ENCODE data around the gene DCP2. TPM values are rescaled to one million over a fixed set of nuclear protein-coding genes. Genes with fewer than 3 reads are reported as not detected.

DCP2 gene
- total RNA-seq, 4 donors from 2014 or later: 13.2 to 41.3 (median 22.8) TPM

GRCh38 chr5:112977440-112977861 lies 853 bp downstream of the DCP2 start:
- Histone ChIP-seq H3K27ac (peak overlapping the region; percentile 89 to 94 (median 90)), H3K27me3 (no peaks in the 10 kb centered on the region), H3K4me1 (peaks cover 0 to 19% (median 2%) of the 10 kb centered on the region in 4 donors), H3K4me3 (peak overlapping the region; percentile 85 to 95 (median 93)), H3K9me3 (no peaks in the 10 kb centered on the region), H3K36me3 (no peaks in the 10 kb centered on the region)
- TF ChIP-seq POLR2A (IDR thresholded peaks at IDR 0.05) (no peak), CTCF (IDR thresholded peaks at IDR 0.05) (no peak)
- no peak for DNase-seq

DNA sequence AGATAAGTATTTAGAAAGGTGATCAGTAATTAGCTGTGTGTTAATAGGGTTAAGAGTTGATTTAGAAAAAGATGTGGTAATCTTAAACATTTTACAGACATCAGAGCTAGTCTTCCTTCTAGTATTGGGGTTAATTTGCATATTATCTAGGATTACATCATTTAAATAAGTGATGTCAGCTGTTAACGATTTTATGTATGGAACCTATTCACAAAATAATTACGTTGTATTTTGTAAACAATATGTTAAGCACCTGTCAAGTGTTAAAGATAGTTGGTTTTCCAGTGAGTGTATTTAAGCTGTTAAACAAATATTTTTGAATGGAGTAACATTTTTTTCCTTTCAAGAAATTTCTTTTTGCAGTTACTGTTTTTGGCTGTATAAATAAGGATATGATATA lies 2.2 kb downstream of the DCP2 start:
- TF ChIP-seq POLR2A (IDR thresholded peaks at IDR 0.05) (no peak), CTCF (IDR thresholded peaks at IDR 0.05) (no peak)
- Histone ChIP-seq H3K4me3 (peak overlapping the region in 1 of 4 donors; percentile 85), H3K4me1 (peaks cover 0 to 19% (median 2%) of the 10 kb centered on the region in 4 donors), H3K9me3 (no peaks in the 10 kb centered on the region), H3K27me3 (no peaks in the 10 kb centered on the region), H3K27ac (no peak overlapping the region), H3K36me3 (no peaks in the 10 kb centered on the region)
- DNase-seq: no peak

DNA sequence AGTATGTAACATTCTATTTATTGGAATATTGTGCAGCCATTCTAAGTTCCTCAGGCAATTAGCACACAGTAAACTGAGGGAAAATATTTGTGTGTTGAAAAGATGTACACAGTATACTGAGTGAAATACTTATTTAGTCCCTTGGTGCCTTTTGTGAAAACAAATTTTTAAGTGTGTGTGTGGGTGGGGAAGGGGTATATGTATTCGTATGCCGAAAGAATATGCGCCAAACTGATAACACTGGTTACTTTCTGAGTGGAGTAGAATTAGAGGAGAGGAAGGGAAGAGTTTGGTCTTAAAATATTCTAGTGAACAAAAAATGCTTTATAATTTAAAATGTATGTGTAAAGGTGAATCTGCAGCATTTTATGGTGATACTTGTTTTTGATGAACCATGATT lies 3.1 kb downstream of the DCP2 start:
- TF ChIP-seq POLR2A (IDR thresholded peaks at IDR 0.05) (no peak), CTCF (IDR thresholded peaks at IDR 0.05) (no peak)
- Histone ChIP-seq H3K4me3 (no peak overlapping the region), H3K27ac (no peak overlapping the region), H3K9me3 (no peaks in the 10 kb centered on the region), H3K27me3 (no peaks in the 10 kb centered on the region), H3K36me3 (no peaks in the 10 kb centered on the region), H3K4me1 (peaks cover 0 to 19% (median 2%) of the 10 kb centered on the region in 4 donors)
- DNase-seq: no peak

DNA sequence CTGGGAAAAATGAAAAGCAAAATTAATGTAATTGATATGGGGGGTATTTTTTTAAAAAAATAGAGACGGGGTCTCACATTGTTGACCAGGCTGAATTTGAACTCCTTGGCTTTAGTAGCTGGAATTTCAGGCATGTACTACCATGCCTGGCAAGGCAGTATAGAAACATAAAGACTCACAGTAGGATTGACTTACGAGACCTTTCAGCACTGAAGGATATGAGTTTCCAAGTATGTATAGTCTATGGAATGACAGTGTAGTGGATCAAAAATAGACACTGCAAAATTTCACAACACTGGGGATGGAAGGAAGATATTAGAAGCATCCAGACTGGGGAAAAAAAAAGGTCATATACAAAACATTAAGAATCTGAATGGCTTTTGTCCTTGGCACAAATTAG lies 6.8 kb downstream of the DCP2 start:
- H3K36me3 ChIP-seq: peaks cover 0 to 4% (median 0%) of the 10 kb centered on the region in 3 donors
- DNase-seq: no peak
- TF ChIP-seq POLR2A (IDR thresholded peaks at IDR 0.05): no peak
- no peak for TF ChIP-seq CTCF (IDR thresholded peaks at IDR 0.05)
- H3K9me3 ChIP-seq: no peaks in the 10 kb centered on the region
- no peaks in the 10 kb centered on the region for H3K27me3 ChIP-seq
- H3K4me1 ChIP-seq: peaks cover 0 to 9% (median 0%) of the 10 kb centered on the region in 4 donors
- no peak overlapping the region for H3K27ac ChIP-seq
- H3K4me3 ChIP-seq: no peak overlapping the region

- H3K36me3 ChIP-seq: peaks cover 0 to 4% (median 0%) of the 10 kb centered on the region in 3 donors
- no peak for TF ChIP-seq CTCF (IDR thresholded peaks at IDR 0.05)
- TF ChIP-seq POLR2A (IDR thresholded peaks at IDR 0.05): no peak
- no peak for DNase-seq
- H3K4me3 ChIP-seq: no peak overlapping the region
- no peak overlapping the region for H3K27ac ChIP-seq
- H3K27me3 ChIP-seq: no peaks in the 10 kb centered on the region
- no peaks in the 10 kb centered on the region for H3K9me3 ChIP-seq
- no peaks in the 10 kb centered on the region for H3K4me1 ChIP-seq
Observed at GRCh38 chr5:112986224-112986623, 9.6 kb downstream of the DCP2 start.

Data from Peyer's patch (tissue), 4 donors.